SK-N-SH treated with all-trans-retinoic acid at 6 μM for 48 hours (cell line): Measurements from ENCODE around the gene KLHL29.

Experiments used
- BACH2 ChIP-seq: fragments of 250-450 bp; sonication (Bioruptor Pico); IDR thresholded peaks from 2 replicates; pipeline ENCODE4 v1.9.0; 2021; ENCODE audit warnings: mild to moderate bottlenecking, borderline replicate concordance
- PPARA ChIP-seq: fragments of 250-450 bp; sonication (Bioruptor Pico); IDR thresholded peaks from 2 replicates; pipeline ENCODE4 v1.5.0; 2020; ENCODE audit warnings: mild to moderate bottlenecking, borderline replicate concordance
- TOX ChIP-seq: fragments of 250-450 bp; sonication (Bioruptor Pico); IDR thresholded peaks from 2 replicates; pipeline ENCODE4 v1.8.0; 2021; ENCODE audit warnings: mild to moderate bottlenecking, moderate library complexity, borderline replicate concordance
- ZFP3 ChIP-seq: fragments of 250-450 bp; sonication (Bioruptor Pico); IDR thresholded peaks from 2 replicates; pipeline ENCODE4 v1.5.0; 2020; ENCODE audit warnings: mild to moderate bottlenecking, moderate library complexity
- ZNF565 ChIP-seq: fragments of 450-650 bp; formaldehyde crosslinking; conservative IDR thresholded peaks from 2 replicates; pipeline ENCODE4 v1.5.0; 2020; ENCODE audit warnings: low read depth, mild to moderate bottlenecking, moderate library complexity
- TF ChIP-seq, protein P1 (sequence below): fragments of 250-450 bp; sonication (Bioruptor Pico); IDR thresholded peaks from 2 replicates; pipeline ENCODE4 v1.8.0; 2020; ENCODE audit warnings: mild to moderate bottlenecking, moderate library complexity, borderline replicate concordance
- TF ChIP-seq, protein P2 (sequence below): fragments of 250-450 bp; sonication (Bioruptor Pico); IDR thresholded peaks from 2 replicates; pipeline ENCODE4 v1.8.0; 2021; ENCODE audit warnings: low read depth, mild to moderate bottlenecking, moderate library complexity, borderline replicate concordance

DNA sequence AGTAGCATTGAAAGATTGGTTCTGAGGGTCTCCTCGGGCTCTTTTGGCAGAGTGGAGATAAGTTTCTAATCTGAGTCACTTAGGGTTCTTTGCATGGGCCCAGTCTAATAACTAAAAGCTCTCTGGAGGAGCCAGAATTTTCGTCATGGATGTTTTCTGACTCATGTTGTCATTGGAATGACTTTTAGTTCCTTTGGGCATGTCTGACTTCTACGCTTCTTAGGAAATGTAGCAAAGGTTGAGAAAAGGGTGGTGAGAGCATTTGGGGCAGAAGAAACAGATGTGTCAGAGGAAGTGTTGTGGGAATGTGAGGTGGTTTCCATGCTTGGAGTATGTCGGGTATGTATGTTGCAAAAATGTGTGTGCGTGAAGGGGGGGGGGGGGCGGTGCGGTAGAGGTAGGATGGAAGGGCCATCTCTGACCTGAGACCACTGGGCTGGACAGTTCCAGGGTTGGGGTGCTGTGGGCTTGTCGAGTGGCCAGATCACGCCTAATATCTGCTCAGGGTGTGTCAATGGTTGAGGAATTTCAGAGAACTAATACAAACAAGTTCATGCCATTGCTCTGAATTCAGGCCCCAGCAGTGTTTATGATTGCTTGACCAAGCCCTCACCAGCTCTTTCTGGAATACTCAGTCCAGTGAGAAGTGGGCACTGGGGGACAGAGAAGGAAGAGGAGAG is 26.9 kb downstream of the KLHL29 start:
- TF ChIP-seq BACH2 (no peak), ZFP3 (CRISPR knock-in tag) (no peak), ZNF565 (no peak), TOX (CRISPR knock-in tag) (no peak), PPARA (CRISPR knock-in tag) (no peak)
- TF ChIP-seq, protein P1, sequence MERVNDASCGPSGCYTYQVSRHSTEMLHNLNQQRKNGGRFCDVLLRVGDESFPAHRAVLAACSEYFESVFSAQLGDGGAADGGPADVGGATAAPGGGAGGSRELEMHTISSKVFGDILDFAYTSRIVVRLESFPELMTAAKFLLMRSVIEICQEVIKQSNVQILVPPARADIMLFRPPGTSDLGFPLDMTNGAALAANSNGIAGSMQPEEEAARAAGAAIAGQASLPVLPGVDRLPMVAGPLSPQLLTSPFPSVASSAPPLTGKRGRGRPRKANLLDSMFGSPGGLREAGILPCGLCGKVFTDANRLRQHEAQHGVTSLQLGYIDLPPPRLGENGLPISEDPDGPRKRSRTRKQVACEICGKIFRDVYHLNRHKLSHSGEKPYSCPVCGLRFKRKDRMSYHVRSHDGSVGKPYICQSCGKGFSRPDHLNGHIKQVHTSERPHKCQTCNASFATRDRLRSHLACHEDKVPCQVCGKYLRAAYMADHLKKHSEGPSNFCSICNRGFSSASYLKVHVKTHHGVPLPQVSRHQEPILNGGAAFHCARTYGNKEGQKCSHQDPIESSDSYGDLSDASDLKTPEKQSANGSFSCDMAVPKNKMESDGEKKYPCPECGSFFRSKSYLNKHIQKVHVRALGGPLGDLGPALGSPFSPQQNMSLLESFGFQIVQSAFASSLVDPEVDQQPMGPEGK (CRISPR knock-in tag), result no peak
- TF ChIP-seq, protein P2, sequence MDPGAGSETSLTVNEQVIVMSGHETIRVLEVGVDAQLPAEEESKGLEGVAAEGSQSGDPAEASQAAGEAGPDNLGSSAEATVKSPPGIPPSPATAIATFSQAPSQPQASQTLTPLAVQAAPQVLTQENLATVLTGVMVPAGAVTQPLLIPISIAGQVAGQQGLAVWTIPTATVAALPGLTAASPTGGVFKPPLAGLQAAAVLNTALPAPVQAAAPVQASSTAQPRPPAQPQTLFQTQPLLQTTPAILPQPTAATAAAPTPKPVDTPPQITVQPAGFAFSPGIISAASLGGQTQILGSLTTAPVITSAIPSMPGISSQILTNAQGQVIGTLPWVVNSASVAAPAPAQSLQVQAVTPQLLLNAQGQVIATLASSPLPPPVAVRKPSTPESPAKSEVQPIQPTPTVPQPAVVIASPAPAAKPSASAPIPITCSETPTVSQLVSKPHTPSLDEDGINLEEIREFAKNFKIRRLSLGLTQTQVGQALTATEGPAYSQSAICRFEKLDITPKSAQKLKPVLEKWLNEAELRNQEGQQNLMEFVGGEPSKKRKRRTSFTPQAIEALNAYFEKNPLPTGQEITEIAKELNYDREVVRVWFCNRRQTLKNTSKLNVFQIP (CRISPR knock-in tag), result no peak
